Karpas-422 (cell line): ENCODE data around the gene HMGCR. TPM values are rescaled to one million over a fixed set of nuclear protein-coding genes. Genes with fewer than 3 reads are reported as not detected.
A peak's percentile ranks its signal among the peaks of the same experiment; 100 is the strongest.
"Not testable (repeated sequence)": the region's sequence is repeated elsewhere in the genome, so short reads cannot be mapped to it uniquely, and the experiment has no call there.

ENCODE experiments used
- DNase-seq: peaks from one replicate; pipeline ENCODE4 v3.0.0-alpha.2; 2015
- H2AFZ ChIP-seq: fragments of 200-600 bp; sonication (generic); 2 replicates; pipeline ENCODE4 v1.6.1; 2014; ENCODE audit warnings: antibody characterized with exemption, low read length, mixed read lengths
- H3K27ac ChIP-seq: fragments of 200-600 bp; sonication (generic); 2 replicates; pipeline ENCODE4 v1.5.1; 2014; ENCODE audit warnings: mild to moderate bottlenecking, low read length, moderate library complexity
- H3K27me3 ChIP-seq: fragments of 200-600 bp; sonication (generic); 2 replicates; pipeline ENCODE4 v1.6.1; 2014; ENCODE audit warnings: low read length, mixed read lengths
- H3K36me3 ChIP-seq: fragments of 200-600 bp; sonication (generic); 2 replicates; pipeline ENCODE4 v1.6.1; 2014; ENCODE audit warnings: low read length, mixed read lengths; ENCODE audit not compliant: insufficient read depth
- H3K4me1 ChIP-seq: fragments of 200-600 bp; sonication (generic); 2 replicates; pipeline ENCODE4 v1.6.1; 2014; ENCODE audit warnings: mild to moderate bottlenecking, low read length, mixed read lengths
- H3K4me2 ChIP-seq: fragments of 200-600 bp; sonication (generic); 2 replicates; pipeline ENCODE4 v1.6.1; 2014; ENCODE audit warnings: low read length, low read depth, mild to moderate bottlenecking; ENCODE audit not compliant: poor library complexity, severe bottlenecking
- H3K4me3 ChIP-seq: fragments of 200-600 bp; sonication (generic); 2 replicates; pipeline ENCODE4 v1.5.1; 2014; ENCODE audit warnings: mild to moderate bottlenecking, antibody characterized with exemption, low read length, mixed read lengths
- H3K79me2 ChIP-seq: fragments of 200-600 bp; sonication (generic); 2 replicates; pipeline ENCODE4 v1.6.1; 2014; ENCODE audit warnings: mild to moderate bottlenecking, low read length, mixed read lengths
- H3K9ac ChIP-seq: fragments of 200-600 bp; sonication (generic); 2 replicates; pipeline ENCODE4 v1.6.0; 2014; ENCODE audit warnings: low read length
- H3K9me2 ChIP-seq: fragments of 200-600 bp; sonication (generic), shearing (Covaris generic); replicated peaks from 2 replicates; pipeline ENCODE4 v1.6.0; 2014; ENCODE audit warnings: mild to moderate bottlenecking, low read length, moderate library complexity; ENCODE audit not compliant: insufficient read depth
- H3K9me3 ChIP-seq: fragments of 300-700, 200-600 bp; sonication (generic); 2 replicates; pipeline ENCODE4 v1.6.1; 2014; ENCODE audit warnings: low read length, mixed read lengths
- H4K20me1 ChIP-seq: fragments of 200-600 bp; sonication (generic); 2 replicates; pipeline ENCODE4 v1.6.1; 2014; ENCODE audit warnings: mild to moderate bottlenecking, antibody characterized with exemption, low read length, low read depth; ENCODE audit not compliant: insufficient read depth
- total RNA-seq: library from RNA; depleted of rRNA; stranded (reverse); fragments of >200 nt; shearing (Covaris generic); gene quantifications from 2 replicates; pipeline ENCODE4 v1.2.3, GENCODE V29; 2014; ENCODE audit warnings: low replicate concordance

The HMGCR gene
- total RNA-seq, 1 experiment from 2014 or later = 172 TPM

GRCh38 chr5:75334413-75334812 is 2.6 kb upstream of the HMGCR start:
- H3K27ac ChIP-seq, H3K9me3 ChIP-seq, H3K9ac ChIP-seq, H3K9me2 ChIP-seq, H2AFZ ChIP-seq, H3K4me2 ChIP-seq, H3K27me3 ChIP-seq, DNase-seq, H3K4me3 ChIP-seq: not testable (repeated sequence)
- peaks cover 20% of the 10 kb centered on the region for H3K4me1 ChIP-seq
- H4K20me1 ChIP-seq = peaks cover 17% of the 10 kb centered on the region
- peaks cover 23% of the 10 kb centered on the region for H3K79me2 ChIP-seq
- H3K36me3 ChIP-seq = peaks cover 11% of the 10 kb centered on the region; the same call in 1 of the 2 replicates

DNA sequence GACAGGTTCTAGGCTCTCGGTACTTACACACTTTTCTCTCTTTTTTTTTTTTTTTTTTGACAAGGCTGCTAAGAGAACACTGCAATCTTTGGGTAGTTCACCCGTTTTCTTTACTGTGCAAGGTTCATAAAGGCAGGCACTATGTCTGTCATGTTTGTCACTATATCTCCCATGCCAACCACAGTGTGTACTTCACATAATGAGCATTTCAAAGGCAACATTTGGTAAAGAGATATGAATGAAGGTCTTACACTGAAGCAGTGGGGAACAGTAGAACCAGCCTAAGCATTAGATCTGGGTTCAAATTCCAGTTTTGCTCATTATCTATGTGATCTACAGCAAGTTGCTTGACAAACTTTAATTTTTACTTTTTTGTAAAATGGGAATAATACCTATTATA is 1.5 kb upstream of the HMGCR start:
- no peak overlapping the region for H2AFZ ChIP-seq
- H3K9ac ChIP-seq = no peak overlapping the region
- peaks cover 34% of the 10 kb centered on the region for H3K79me2 ChIP-seq
- H3K9me2 ChIP-seq = no peaks in the 10 kb centered on the region
- no peaks in the 10 kb centered on the region for H3K9me3 ChIP-seq
- H4K20me1 ChIP-seq = peaks cover 26% of the 10 kb centered on the region
- no peak for DNase-seq
- no peaks in the 10 kb centered on the region for H3K27me3 ChIP-seq
- no peak overlapping the region for H3K4me2 ChIP-seq
- H3K36me3 ChIP-seq = peaks cover 21% of the 10 kb centered on the region; the same call in 1 of the 2 replicates
- H3K4me3 ChIP-seq = no peak overlapping the region
- H3K27ac ChIP-seq = no peak overlapping the region
- peaks cover 31% of the 10 kb centered on the region for H3K4me1 ChIP-seq

GRCh38 chr5:75335952-75336614 is 937 bp upstream of the HMGCR start:
- Histone ChIP-seq H3K9me2 (no peaks in the 10 kb centered on the region), H3K79me2 (peaks cover 40% of the 10 kb centered on the region), H3K27me3 (no peaks in the 10 kb centered on the region), H3K4me2 (peak overlapping the region; percentile 84), H3K9me3 (no peaks in the 10 kb centered on the region), H3K4me1 (peaks cover 35% of the 10 kb centered on the region), H2AFZ (peak overlapping the region; percentile 71), H3K27ac (peak overlapping the region; percentile 81), H3K4me3 (peak overlapping the region; percentile 74), H4K20me1 (peaks cover 30% of the 10 kb centered on the region), H3K36me3 (peaks cover 26% of the 10 kb centered on the region; the same call in 1 of the 2 replicates), H3K9ac (peak overlapping the region; percentile 77)
- peak; percentile 63 for DNase-seq

GRCh38 chr5:75337366-75338021 is 474 bp downstream of the HMGCR start:
- peaks cover 42% of the 10 kb centered on the region for H4K20me1 ChIP-seq
- peaks cover 36% of the 10 kb centered on the region for H3K4me1 ChIP-seq
- no peak overlapping the region for H2AFZ ChIP-seq

DNA sequence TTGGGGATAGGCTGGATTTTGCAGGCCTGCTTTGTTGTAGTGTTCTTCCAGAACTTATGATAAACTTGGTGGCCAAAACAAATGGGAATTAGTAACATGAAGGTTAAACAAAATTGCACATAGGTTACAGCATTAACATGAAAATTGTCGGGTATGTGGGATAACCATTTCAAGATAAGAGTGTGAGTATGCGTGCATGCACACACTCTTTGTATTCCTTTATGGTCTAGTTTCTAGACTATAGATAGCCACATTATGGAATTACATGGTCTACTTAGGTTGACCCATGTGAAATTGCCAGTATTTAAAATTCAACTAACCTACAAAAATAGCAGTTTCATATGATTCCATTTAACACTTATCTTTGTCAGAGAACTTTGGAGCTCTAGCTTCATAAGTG is 1.4 kb downstream of the HMGCR start:
- Histone ChIP-seq H4K20me1 (peaks cover 43% of the 10 kb centered on the region), H3K79me2 (peaks cover 63% of the 10 kb centered on the region), H3K9ac (peak overlapping the region; percentile 99), H3K4me3 (peak overlapping the region; percentile 86), H3K9me2 (no peaks in the 10 kb centered on the region), H2AFZ (no peak overlapping the region), H3K36me3 (peaks cover 46% of the 10 kb centered on the region), H3K4me1 (peaks cover 36% of the 10 kb centered on the region), H3K27ac (peak overlapping the region; percentile 85), H3K27me3 (no peaks in the 10 kb centered on the region), H3K9me3 (no peaks in the 10 kb centered on the region), H3K4me2 (peak overlapping the region; percentile 87)
- no peak for DNase-seq

More at GRCh38 chr5:75337366-75338021, 474 bp downstream of the HMGCR start:
- peak overlapping the region; percentile 86 for H3K4me3 ChIP-seq
- DNase-seq = peak; percentile 59
- no peaks in the 10 kb centered on the region for H3K9me2 ChIP-seq
- H3K79me2 ChIP-seq = peaks cover 54% of the 10 kb centered on the region
- H3K9ac ChIP-seq = peak overlapping the region; percentile 99
- peak overlapping the region; percentile 87 for H3K4me2 ChIP-seq
- H3K36me3 ChIP-seq = peaks cover 40% of the 10 kb centered on the region
- no peaks in the 10 kb centered on the region for H3K9me3 ChIP-seq
- peak overlapping the region; percentile 85 for H3K27ac ChIP-seq
- H3K27me3 ChIP-seq = no peaks in the 10 kb centered on the region

DNA sequence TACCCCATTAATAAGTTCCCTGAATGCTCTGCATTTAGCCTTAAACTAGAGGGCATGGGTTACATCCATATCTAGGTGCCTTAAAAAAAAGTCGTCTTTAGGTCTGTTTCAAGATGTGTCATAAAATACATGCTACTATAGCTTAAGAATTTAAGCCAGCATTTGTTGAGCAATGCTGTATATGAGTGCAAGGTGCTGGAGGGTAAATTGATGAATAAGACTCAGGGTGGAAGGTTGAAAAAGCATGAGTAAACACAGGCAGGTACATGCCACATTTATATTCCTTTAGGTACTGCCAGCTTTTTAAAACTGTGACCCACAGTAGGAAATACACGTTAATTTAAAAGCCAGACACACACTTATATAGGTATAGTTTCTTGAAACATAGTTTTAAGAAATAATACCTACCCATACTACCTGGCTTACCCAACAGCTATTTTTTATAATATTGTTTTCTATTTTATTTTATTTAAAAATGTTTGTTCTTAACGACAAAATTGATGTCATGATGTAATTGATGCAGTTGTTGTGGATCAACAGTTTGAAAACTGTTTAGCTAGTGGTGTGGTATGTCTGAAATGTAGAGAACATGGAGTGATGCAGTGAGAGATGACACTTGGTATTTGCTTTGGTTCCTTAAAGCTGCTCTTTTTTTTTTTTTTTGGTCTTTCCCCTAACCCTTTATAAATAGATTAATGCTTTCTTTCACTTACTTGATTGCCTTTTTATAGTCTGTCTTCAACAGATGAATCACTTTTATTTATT is 3.9 kb downstream of the HMGCR start:
- Histone ChIP-seq H3K9me2 (no peaks in the 10 kb centered on the region), H3K4me3 (no peak overlapping the region), H3K27ac (0 out of 2 replicates have a peak overlapping the region, but pooled peaks have one; percentile 8), H3K9ac (no peak overlapping the region), H3K36me3 (peaks cover 67% of the 10 kb centered on the region), H4K20me1 (peaks cover 47% of the 10 kb centered on the region), H3K4me2 (peak overlapping the region; percentile 50), H3K4me1 (peaks cover 34% of the 10 kb centered on the region), H3K79me2 (peaks cover 85% of the 10 kb centered on the region), H2AFZ (no peak overlapping the region), H3K27me3 (no peaks in the 10 kb centered on the region), H3K9me3 (no peaks in the 10 kb centered on the region)
- no peak for DNase-seq

DNA sequence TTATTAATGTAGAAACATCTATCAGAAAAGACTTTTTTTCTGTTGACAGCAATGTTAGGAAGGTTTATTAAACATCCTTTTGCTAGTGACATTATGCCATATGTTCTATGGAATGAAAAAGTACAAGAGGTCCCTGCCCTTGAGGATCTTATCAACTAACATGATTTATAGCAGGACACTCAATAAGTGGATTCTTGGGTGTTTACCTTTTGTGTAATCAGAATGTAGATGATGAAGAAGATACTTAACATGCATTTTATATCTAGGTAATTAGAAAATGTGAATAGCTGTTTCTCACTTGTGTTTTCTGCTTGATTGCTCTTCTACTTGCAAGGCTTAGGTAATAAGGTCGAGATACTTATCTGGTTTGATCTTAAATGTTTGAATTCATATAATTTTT is 4.9 kb downstream of the HMGCR start:
- Histone ChIP-seq H3K4me1 (peaks cover 30% of the 10 kb centered on the region), H4K20me1 (peaks cover 47% of the 10 kb centered on the region)

GRCh38 chr5:75342836-75343235 is 5.8 kb downstream of the HMGCR start:
- Histone ChIP-seq H3K9ac (no peak overlapping the region), H3K4me3 (no peak overlapping the region), H3K4me2 (no peak overlapping the region), H4K20me1 (peaks cover 43% of the 10 kb centered on the region), H3K9me2 (no peaks in the 10 kb centered on the region), H2AFZ (no peak overlapping the region), H3K27ac (no peak overlapping the region), H3K9me3 (no peaks in the 10 kb centered on the region), H3K27me3 (no peaks in the 10 kb centered on the region), H3K79me2 (peaks cover 92% of the 10 kb centered on the region), H3K4me1 (peaks cover 30% of the 10 kb centered on the region), H3K36me3 (peaks cover 83% of the 10 kb centered on the region)
- no peak for DNase-seq

More for the DNA sequence above, 4.9 kb downstream of the HMGCR start:
- Histone ChIP-seq H3K9me3 (no peaks in the 10 kb centered on the region), H3K79me2 (peaks cover 92% of the 10 kb centered on the region), H3K4me3 (no peak overlapping the region), H3K27ac (0 out of 2 replicates have a peak overlapping the region, but pooled peaks have one; percentile 8), H3K27me3 (no peaks in the 10 kb centered on the region), H3K9ac (no peak overlapping the region), H2AFZ (no peak overlapping the region), H3K9me2 (no peaks in the 10 kb centered on the region), H3K36me3 (peaks cover 74% of the 10 kb centered on the region), H3K4me2 (no peak overlapping the region)
- no peak for DNase-seq
